Kidney (tissue), 14 donors: ENCODE results near the gene TBC1D1. TPM values are rescaled to one million over a fixed set of nuclear protein-coding genes. Genes with fewer than 3 reads are reported as not detected.

Experiments
- DNase-seq, 5 donors: peaks; one replicate each; pipeline ENCODE4 v3.0.0-alpha.2; 2013 to 2020
- FAIRE-seq: peaks from 2 replicates; lab custom pipeline; 2012; peaks lifted over from hg19 to GRCh38; lab: Jason Lieb, UNC
- H3K27ac ChIP-seq, 2 donors: one replicate each; pipeline ENCODE4 v1.7.0; 2013; ENCODE audit warnings: low read depth in 2 of 2, low read length in 2 of 2, inconsistent platforms in 1 of 2
- H3K27me3 ChIP-seq: one replicate; pipeline ENCODE4 v1.7.1; 2013; ENCODE audit warnings: low read length, inconsistent platforms; ENCODE audit not compliant: control insufficient read depth, insufficient read depth
- H3K36me3 ChIP-seq, 3 donors: one replicate each; pipeline versions ENCODE4 v1.7.0 to v1.7.1; 2013; ENCODE audit warnings: low read length in 3 of 3, control low read depth in 1 of 3, inconsistent platforms in 1 of 3; ENCODE audit not compliant: insufficient read depth in 3 of 3, control insufficient read depth in 2 of 3
- H3K4me1 ChIP-seq, 3 donors: one replicate each; pipeline versions ENCODE4 v1.7.0 to v1.7.1; 2013; ENCODE audit warnings: low read length in 3 of 3, inconsistent platforms in 1 of 3, low read depth in 1 of 3; ENCODE audit not compliant: control insufficient read depth in 2 of 3, insufficient read depth in 2 of 3
- H3K4me3 ChIP-seq, 3 donors: one replicate each; pipeline versions ENCODE4 v1.7.0 to v1.8.1; 2013; ENCODE audit warnings: low read length in 3 of 3, control low read depth in 1 of 3, inconsistent platforms in 1 of 3
- H3K9ac ChIP-seq, 3 donors: one replicate each; pipeline versions ENCODE4 v1.7.0 to v1.7.1; 2013; ENCODE audit warnings: low read length in 3 of 3, control low read depth in 1 of 3, inconsistent platforms in 1 of 3
- H3K9me3 ChIP-seq, 3 donors: one replicate each; pipeline versions ENCODE4 v1.7.0 to v1.7.1; 2013; ENCODE audit warnings: low read length in 3 of 3, control low read depth in 1 of 3, inconsistent platforms in 1 of 3; ENCODE audit not compliant: control insufficient read depth in 2 of 3, insufficient read depth in 1 of 3
- CTCF ChIP-seq: IDR thresholded peaks from 3 replicates; pipeline ENCODE4 v1.5.1; 2012; ENCODE audit warnings: mild to moderate bottlenecking, moderate library complexity, borderline replicate concordance; ENCODE audit not compliant: insufficient read depth; ENCODE audit errors: extremely low read depth
- intact Hi-C: fragments of 100-400 bp; cut with DNase I; formaldehyde crosslinking; loops from one replicate; pipeline ENCODE4 v1.11.1; 2022
- polyA plus RNA-seq: library from polyadenylated mRNA; stranded (reverse); fragments of 350-450 nt; fragmentation: Illumina TruSeq; extraction: RNeasy Lipid Tissue Mini Kit (QIAGEN cat#74804); gene quantifications from one replicate; pipeline ENCODE4 v1.2.3, GENCODE V29; 2014; ENCODE audit warnings: low read depth, low replicate concordance; ENCODE audit not compliant: insufficient read depth
- total RNA-seq: library from RNA; stranded (reverse); fragmentation: NEBNext Ultra II Directional; extraction: Animal tissue kit (Norgen Biotek cat#: 25700); gene quantifications from one replicate; pipeline ENCODE4 v1.2.1, GENCODE V29; 2021
- donor health status: control.
- donor health status: control.
- donor health status: control.
- donor health status: control.
- donor health status: control.
- donor health status: DM: yes; HTN: yes; CAD: no.
- donor health status: Normal renal cell carcinoma (clear cell type).

TBC1D1 gene
- total and polyA plus RNA-seq, 2 donors from 2014 or later, result 170 to 182 TPM

DNA sequence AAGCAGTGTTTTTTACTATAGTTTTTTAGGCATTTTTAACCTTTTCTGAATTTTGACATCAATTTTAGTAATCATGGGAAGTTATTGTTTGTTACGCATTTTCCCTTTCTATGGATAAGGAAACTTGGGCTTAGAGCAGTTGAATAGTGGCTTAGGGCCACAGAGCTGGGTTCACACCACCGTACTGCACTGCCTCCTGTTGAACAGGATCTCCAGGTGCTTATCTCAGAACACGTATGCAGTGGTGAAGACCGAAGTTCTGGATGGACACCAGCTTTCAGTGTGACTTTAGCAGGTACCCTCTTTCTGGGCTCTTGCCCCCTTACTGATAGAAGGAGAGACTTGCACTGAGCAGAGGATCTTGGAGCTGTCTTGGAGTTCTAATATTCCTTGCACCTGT lies 206.9 kb downstream of the TBC1D1 start:
- intact Hi-C loops, result no loop called here
- no peak for FAIRE-seq
- no peaks in the 10 kb centered on the region for H3K27me3 ChIP-seq
- peaks cover 8 to 29% (median 18%) of the 10 kb centered on the region in 3 donors for H3K36me3 ChIP-seq
- H3K4me3 ChIP-seq, result no peak overlapping the region
- H3K9me3 ChIP-seq, result no peaks in the 10 kb centered on the region
- TF ChIP-seq CTCF, result no peak
- DNase-seq, result no peak
- no peak overlapping the region for H3K27ac ChIP-seq
- no peak overlapping the region for H3K9ac ChIP-seq
- H3K4me1 ChIP-seq, result peaks cover 0 to 2% (median 0%) of the 10 kb centered on the region in 3 donors

DNA sequence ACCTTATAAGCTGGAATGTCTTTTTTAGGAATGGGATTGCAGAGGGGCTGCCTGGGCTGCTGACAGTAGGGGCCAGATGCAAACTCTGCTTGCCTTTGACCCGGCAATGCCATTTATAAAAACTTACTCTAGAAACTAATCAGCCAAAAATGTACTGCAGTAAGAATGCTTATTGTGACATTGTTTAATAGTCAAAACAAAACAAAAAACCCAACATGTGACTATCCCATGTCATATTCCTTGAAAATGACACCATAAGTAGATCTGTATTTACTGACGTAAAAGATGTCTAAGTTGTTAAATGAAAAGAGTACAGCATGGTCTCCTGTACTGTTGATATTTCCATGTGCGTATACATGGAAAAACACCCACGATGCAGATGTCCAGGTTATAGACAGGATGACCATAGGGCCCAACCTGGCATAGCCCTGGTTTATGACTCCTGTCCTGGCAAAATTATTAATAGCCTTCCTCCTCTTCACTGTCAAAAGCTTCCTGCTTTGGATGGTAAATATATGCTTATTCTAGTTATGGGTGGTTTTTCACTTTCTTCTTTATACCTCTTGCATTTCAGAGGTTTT lies 208.2 kb downstream of the TBC1D1 start:
- Histone ChIP-seq H3K36me3 (peaks cover 8 to 37% (median 22%) of the 10 kb centered on the region in 3 donors), H3K27me3 (no peaks in the 10 kb centered on the region), H3K9ac (no peak overlapping the region), H3K27ac (no peak overlapping the region), H3K9me3 (no peaks in the 10 kb centered on the region), H3K4me1 (peaks cover 0 to 2% (median 0%) of the 10 kb centered on the region in 3 donors), H3K4me3 (no peak overlapping the region)
- intact Hi-C loops, result no loop called here
- FAIRE-seq (no peak), DNase-seq (no peak)
- no peak for TF ChIP-seq CTCF

GRCh38 chr4:38099908-38100407 lies 209.1 kb downstream of the TBC1D1 start:
- H3K4me1 ChIP-seq, result peaks cover 0 to 2% (median 0%) of the 10 kb centered on the region in 3 donors
- peaks cover 8 to 41% (median 21%) of the 10 kb centered on the region in 3 donors for H3K36me3 ChIP-seq
- H3K27me3 ChIP-seq, result no peaks in the 10 kb centered on the region
- no peak overlapping the region for H3K4me3 ChIP-seq
- no peak for DNase-seq
- H3K9ac ChIP-seq, result no peak overlapping the region
- H3K9me3 ChIP-seq, result no peaks in the 10 kb centered on the region
- H3K27ac ChIP-seq, result no peak overlapping the region
- FAIRE-seq, result no peak
- TF ChIP-seq CTCF, result no peak
- intact Hi-C loops, result no loop called here
